Renal cortex interstitium (tissue), 11 donors: ENCODE data around the gene DNAH2. TPM values are rescaled to one million over a fixed set of nuclear protein-coding genes. Genes with fewer than 3 reads are reported as not detected.
"Not testable (repeated sequence)": the region's sequence is repeated elsewhere in the genome, so short reads cannot be mapped to it uniquely, and the experiment has no call there.

Experiments used
- DNase-seq, 11 donors: peaks; one replicate each; pipeline ENCODE4 v3.0.0-alpha.2; 2013; ENCODE audit warnings: low read depth in 9 of 11, low spot score in 4 of 11; ENCODE audit errors: extremely low read depth in 1 of 11
- polyA plus RNA-seq, 3 donors: library from polyadenylated mRNA; unstranded; fragments of 120-200 nt; gene quantifications; one replicate each; pipeline ENCODE4 v1.2.1, GENCODE V29; 2013; ENCODE audit not compliant: insufficient read length in 3 of 3

DNAH2 gene
- polyA plus RNA-seq, 3 donors: 0.26 to 0.32 (median 0.29) TPM

DNA sequence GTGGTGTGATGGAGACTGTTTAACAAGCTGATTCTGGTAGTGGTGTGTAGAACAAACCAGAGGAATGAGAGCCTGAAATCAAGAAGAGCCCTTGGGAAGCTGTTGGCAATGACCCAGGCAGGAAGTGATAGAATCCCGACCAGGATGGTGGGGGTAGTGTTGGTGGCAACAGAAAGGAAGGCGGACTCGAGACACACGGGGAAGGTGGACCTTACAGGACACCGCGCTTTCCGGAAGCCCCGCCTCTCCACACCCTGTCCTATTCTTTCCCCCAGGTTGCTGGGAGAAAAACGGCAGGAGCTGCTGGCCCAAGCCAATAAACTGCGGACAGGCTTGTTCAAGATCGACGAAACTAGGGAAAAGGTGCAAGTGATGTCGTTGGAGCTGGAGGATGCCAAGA is 86.4 kb downstream of the DNAH2 start:
- peak in 2 of 11 donors; percentile 7 to 8 for DNase-seq

DNA sequence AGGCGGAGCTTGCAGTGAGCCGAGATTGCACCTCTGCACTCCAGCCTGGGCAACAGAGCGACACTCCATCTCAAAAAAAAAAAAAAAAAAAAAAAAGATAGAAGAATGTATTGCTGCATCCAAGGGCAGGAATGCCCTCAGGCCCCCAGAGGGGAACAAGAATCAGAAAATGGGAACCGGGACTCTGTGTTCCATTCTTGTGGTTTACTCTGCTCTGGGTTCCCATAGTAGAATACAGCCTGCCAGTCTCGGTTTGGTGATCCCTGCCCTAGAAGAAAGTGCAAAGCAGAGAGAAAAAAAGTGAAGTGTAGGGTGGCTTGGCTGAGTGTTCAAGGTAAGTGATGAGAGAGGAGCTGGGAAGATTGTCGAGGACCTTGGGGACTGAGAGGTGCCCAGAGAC is 89.0 kb downstream of the DNAH2 start:
- DNase-seq: no peak

DNA sequence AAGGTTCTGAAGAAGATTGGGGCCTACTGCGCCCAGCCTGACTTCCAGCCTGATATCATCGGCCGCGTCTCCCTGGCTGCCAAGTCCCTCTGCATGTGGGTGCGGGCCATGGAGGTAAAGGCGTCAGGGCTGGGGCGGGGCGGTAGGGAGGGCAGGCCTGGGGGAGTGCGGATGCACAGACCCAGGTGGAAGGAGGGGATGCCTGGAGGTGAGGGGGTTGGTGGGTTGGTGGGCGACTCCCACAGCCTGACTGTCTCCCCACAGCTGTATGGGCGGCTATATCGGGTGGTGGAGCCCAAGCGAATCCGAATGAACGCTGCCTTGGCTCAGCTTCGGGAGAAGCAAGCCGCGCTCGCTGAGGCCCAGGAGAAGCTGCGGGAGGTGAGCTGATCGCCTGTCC is 89.7 kb downstream of the DNAH2 start:
- DNase-seq: no peak

DNA sequence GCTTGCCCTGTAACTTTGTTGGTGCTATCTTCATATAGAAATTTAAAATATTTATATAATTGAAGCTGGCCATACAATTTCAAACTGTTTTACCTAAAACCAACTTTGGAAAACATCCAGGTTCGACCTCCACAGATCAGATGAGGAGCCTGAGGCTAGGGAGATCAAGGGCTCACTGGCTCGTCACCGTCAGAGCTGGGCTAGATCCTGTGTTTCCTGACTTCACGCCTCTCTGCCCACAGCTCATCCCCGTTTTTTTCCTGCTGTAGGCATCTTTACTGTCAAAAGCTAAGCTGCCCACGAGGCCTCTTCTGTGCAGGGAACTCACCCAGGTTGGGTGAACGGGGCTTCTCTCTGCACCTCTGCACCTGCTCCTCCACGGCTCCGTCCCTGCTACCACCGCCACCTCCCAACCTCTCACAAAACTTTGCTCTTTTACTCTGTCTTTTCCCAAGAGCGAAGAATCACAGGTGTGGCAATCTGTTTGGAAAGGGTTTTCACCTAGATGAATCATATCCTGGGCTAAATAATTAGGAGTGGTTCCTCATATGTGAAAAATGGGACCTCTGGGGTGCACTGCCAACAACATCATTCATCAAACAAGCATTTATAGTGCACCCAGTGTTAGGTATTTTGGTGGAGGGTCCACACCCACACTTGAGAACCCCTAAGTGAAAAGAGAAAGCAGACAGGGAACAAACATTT is 91.7 kb downstream of the DNAH2 start:
- DNase-seq: no peak

DNA sequence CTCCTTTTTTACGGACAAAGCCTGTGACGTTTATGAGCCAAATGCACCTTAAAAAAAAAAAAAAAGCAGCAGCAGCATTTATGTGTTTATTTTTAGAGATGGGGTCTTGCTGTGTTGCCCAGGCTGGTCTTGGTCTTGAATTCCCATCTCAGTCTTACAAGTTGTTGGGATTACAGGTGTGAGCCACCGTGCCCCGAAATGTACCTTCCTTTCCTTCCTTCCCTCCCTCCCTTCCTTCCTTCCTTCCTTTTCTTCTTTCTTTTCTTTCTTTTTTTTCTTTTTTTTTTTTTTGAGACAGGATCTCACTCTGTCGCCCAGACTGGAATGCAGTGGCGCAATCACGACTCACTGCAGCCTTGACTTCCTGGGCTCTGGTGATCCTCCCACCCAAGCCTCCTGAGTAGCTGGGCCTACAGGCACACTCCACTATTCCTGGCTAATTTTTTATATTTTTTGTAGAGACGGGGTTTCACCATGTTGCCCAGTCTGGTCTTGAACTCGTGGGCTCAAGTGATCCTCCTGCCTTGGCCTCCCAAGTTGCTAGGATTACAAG is 92.3 kb downstream of the DNAH2 start:
- not testable (repeated sequence) for DNase-seq

DNA sequence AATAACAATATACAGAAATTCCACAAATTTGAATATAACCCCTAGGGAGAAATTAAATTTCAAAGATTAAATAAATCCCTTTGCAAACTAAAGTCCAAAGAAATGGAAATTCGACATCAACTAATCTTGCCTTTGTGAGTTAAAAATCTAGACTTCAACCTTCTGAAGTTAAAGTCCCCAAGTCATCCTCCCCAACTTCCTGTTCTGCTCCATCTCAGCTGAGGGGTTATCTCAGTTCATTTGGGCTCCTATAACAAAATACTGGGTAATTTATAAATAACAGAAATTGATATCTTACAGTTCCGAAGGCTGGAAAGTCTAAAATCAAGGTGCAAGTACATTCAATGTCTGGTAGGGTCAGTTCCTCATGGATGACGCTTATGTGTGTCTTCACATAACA is 93.7 kb downstream of the DNAH2 start:
- DNase-seq: no peak

DNA sequence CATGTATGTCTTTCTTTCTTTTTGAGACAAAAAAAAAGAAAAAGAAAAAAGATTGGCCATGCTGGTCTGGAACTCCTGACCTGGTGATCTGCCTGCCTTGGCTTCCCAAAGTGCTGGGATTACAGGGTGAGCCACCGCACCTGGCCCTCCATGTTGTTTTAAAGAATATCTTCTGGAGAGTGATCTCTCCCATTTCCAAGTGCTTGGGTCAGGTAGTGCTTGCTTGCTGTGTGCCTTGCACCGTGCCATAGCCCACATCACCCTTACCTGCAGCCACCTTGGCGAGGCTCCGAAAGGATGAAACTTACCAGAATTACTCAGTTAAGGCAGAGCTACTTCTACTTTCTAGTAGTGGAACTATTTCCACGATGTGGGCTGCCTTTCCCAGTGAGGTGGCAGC is 97.4 kb downstream of the DNAH2 start:
- no peak for DNase-seq

DNA sequence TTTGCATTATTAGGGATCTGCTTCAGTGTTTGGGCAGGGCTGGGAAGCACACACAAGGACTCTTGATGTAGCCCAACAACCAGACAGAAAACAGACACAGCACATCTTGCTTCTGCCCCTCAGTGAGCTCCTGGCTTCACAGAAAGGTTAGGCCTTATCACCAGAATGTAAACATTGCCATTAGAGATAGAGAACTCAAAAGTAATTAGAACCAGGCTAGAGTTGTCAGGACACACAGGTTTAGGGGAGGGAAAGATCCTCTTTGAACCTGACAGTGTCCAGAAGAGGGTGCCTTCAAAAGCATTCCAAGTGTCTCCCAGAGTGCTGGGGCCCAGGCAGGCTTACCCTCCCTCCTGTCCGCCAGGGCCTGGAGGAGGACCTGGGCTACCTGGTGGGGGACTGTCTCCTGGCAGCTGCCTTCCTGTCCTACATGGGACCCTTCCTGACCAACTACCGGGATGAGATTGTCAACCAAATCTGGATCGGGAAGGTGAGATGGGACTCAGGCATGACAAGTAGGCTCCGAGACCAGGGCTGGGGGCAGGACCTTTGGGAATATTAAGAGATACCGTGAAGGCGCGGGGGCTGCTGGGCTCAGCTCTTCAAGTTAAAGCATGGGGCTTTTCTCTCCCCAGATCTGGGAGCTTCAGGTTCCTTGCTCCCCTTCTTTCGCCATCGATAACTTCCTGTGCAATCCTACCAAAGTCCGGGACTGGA is 99.5 kb downstream of the DNAH2 start:
- no peak for DNase-seq

DNA sequence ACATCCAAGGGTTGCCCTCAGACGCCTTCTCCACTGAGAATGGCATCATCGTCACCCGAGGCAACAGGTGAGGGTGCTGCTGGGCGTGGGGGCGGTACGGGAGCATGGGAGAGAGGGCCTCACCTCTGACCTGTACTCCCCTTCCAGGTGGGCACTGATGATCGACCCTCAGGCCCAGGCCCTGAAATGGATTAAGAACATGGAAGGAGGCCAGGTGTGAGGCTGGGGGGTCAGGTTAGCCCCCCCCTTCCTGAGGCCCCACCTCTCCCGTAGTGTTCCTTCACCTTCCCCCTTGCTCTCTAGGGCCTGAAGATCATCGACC is 100.1 kb downstream of the DNAH2 start:
- no peak for DNase-seq

DNA sequence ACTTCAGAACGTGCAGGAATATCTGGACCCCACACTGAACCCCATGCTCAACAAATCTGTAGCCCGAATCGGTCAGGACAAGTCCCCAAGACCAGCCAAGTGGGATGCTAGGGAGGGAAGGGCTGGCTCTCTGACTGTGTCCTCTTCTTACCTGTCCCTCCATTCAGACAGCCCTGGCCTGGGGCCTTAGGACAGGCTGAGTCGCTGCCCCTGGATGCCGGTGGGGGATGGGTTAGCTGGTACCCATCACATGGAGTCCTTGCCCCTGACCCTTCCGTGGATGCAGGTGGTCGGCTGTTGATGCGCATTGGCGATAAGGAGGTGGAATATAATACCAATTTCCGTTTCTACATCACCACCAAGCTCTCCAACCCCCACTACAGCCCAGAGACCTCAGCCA is 100.5 kb downstream of the DNAH2 start:
- no peak for DNase-seq

DNA sequence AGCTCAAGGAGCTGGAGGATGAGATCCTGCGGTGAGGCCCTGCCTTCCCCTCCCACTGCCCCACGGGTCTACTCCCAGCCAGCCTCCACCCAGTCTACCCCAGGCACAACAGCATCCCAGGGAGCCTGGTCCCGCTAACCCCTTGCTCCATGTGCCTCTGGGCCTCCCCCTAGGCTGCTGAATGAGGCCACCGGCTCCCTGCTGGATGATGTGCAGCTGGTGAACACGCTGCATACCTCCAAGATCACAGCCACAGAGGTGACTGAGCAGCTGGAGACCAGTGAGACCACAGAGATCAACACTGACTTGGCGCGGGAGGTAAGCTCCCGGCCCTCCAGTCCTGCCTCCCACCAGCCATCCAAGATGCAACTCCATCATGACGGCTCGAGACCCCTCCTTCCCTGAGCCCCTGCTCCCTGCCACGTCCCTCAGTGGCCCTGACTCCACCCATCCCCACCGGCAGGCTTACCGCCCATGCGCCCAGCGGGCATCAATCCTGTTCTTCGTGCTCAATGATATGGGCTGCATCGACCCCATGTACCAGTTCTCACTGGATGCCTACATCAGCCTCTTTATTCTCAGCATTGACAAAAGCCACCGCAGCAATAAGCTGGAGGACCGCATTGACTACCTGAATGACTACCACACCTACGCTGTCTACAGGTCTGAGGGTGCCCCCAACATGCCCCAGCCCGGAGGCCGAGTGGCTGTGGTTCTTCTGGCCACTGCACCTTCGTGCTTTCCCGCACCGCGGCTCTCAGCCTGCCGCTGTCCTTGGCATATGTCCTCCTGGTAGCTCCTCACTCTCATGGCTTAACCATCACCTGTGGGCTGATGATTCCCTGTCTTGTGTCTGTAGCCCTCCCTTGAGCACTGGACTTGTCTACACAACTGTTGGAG is 101.5 kb downstream of the DNAH2 start:
- no peak for DNase-seq

DNA sequence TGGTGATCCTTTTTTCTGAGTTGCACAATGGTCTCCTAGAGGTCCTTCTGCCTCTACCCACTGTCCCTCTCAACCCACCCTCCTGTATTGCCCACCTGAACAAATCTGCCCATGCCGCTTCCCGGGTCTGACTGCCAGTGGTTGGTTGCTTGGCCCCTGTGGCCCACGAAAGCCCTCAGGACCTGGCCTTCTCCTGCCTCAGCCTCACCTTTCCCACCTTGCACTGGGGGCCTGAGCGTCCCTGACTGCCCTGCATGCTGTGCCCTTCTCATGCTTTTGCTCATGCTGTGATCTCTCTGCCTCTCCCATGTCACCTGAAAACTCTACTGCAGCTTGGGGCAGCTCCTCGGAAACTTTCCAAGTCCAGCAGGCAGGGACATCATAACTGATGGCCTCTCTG is 102.7 kb downstream of the DNAH2 start:
- no peak for DNase-seq

DNA sequence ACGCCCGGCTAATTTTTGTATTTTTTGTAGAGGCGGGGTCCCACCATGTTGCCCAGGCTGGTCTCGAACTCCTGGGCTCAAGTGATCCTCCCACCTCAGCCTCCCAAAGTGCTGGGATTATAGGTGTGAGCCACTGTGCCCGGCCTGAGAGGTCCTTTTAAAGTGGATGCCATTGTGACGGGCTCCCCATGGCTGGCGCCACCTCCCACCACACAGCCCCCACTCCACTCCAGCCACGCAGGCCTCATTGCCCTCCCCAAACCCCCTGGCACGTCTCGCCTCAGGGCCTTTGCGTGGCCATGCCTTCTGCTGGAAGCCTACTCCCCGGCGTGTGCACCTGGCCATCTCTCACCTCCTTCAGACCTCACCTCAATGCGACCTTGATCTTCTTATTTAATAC is 104.6 kb downstream of the DNAH2 start:
- no peak for DNase-seq

DNA sequence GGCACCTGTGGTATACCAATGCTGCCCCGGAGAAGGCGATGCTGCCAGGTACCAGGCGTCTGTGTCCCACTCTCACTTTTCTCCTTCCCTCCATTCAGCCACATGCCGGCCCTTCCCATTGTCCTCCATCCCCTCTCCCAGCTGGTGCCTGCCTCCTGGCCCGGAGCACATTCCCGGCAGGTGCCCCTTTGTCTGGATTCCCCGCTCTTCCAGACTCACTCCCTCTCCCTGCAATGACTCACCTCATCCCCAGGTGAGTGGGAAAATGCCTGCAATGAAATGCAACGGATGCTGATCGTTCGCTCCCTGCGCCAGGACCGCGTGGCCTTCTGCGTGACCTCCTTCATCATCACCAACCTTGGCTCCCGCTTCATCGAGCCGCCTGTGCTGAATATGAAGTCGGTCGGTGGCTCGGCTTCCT is 106.0 kb downstream of the DNAH2 start:
- no peak for DNase-seq

DNA sequence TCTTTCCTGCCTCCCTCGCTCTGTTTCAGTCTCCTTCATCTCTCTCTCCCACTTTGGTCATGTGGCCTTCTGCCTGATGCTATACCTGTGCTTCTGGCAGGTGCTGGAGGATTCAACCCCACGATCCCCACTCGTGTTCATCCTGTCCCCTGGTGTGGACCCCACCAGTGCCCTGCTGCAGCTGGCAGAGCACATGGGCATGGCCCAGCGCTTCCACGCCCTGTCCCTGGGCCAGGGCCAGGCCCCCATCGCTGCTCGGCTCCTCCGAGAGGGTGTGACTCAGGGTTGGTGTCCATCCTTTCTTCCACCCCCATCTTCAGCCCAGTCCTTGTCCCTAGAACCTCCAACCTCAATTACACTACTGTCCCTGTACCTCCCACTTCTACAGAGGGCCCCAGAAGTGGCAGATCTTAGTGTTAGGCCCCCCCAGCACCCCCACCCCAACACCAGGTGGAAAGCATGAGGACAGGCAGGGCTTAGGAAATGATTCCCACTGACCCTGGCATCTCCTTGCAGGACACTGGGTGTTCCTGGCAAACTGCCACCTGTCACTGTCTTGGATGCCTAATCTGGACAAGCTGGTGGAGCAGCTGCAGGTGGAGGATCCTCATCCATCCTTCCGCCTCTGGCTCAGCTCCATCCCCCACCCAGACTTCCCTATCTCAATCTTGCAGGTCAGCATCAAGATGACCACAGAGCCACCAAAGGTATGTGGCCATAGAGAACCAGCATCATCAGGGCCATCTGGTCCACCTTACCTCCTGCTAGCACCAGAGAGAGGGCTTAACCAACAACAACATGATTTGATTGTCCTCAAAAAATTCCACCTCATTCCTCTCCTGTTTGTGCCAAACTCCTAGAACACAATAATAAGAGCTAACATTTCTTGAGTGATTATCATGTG is 106.7 kb downstream of the DNAH2 start:
- DNase-seq: no peak

DNA sequence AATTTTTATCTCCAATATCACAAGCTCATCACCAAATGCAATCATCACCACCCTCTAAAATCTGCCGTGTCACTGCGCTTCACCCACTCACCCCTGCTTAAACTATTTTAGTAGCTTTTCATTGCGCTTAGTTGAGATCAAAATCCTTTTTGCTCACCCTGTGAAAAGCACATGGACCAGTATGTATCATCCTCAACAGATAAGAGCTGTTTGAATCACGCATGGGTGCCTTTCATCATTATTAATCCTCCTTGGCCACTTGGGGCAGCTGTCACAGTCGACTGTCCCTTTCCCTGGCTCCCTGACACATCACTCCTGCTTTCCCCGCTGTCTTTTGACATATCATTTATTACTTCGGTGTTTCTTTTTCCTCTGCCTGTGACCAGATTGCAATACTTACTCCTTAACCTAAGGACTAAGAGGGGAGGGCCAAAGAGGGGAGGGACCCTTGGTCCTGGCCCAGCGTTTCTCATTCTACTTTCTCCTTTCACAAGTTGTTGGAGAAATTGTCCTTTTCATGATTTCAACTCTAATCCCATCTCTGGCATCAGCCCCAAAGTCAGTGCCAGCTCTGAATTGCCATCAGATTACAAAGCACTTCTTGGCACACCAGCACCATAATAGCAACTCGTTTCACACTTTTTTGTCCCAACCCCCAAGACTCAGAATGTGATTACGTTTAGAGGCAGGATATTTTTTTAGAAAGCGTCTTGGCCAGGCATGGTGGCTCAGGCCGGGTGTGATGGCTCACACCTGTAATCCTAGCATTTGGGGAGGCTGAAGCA is 107.9 kb downstream of the DNAH2 start:
- no peak for DNase-seq

DNA sequence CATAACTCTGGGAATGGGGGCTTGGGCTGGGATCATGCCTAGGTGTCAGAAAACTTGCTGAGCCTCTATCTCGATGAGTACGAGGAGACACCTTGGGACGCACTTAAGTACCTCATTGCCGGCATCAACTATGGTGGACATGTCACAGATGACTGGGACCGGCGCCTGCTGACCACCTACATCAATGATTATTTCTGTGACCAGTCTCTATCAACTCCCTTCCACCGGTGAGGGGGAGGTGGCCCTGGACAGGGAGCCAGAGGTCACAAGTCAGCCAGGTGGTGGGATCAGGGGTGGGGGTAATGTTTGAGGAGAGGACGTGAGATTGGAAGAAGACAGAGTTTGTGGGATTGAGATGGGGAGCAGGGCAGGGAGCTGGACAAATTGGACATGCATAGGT is 113.1 kb downstream of the DNAH2 start:
- no peak for DNase-seq

DNA sequence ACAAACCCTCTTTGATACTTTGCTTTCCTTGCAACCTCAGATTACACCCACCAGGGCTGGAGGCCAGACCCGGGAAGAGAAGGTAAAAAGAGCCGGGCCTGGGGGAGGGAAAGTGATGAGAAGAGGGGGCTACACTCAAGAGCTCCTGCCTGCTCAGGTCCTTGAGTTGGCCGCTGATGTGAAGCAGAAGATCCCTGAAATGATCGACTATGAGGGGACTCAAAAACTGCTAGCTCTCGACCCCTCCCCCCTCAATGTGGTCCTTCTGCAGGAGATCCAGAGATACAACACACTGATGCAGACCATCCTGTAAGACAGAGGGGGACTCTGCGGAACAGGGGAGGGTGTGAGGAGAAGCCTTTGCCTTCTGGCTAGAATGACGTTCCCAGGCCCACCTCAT is 113.7 kb downstream of the DNAH2 start:
- no peak for DNase-seq
